ENCODE data around the gene MBNL3.
"Not testable (repeated sequence)": the region's sequence is repeated elsewhere in the genome, so short reads cannot be mapped to it uniquely, and the experiment has no call there.

MBNL3 gene

GRCh38 chrX:132365490-132365889, 123.3 kb downstream of the MBNL3 start:
- DNase-seq (ENCODE audit: low read depth, low spot score) = no peak
- no peak overlapping the region for H3K4me3 ChIP-seq (ENCODE audit: insufficient read length, low read depth)
- no peak overlapping the region for H3K9ac ChIP-seq (ENCODE audit: insufficient read length, low read depth)
- no peaks in the 10 kb centered on the region for H3K9me3 ChIP-seq (ENCODE audit: insufficient read depth, low read length)
- H3K36me3 ChIP-seq (ENCODE audit: insufficient read depth, insufficient read length, low read length) = no peaks in the 10 kb centered on the region
- peaks cover 10% of the 10 kb centered on the region for H3K27me3 ChIP-seq (ENCODE audit: insufficient read depth, insufficient read length)
- TF ChIP-seq YY1 (IDR thresholded peaks at IDR 0.05; ENCODE audit: insufficient read depth, insufficient read length) (no peak), SUZ12 (IDR thresholded peaks at IDR 0.05; ENCODE audit: extremely low read depth, insufficient read depth, insufficient read length) (no peak), ZNF274 (IDR thresholded peaks at IDR 0.05; ENCODE audit: low read depth, low read length) (no peak)
- H3K4me1 ChIP-seq (ENCODE audit: insufficient read depth, insufficient read length) = no peaks in the 10 kb centered on the region

- H3K36me3 ChIP-seq (ENCODE audit: insufficient read depth, insufficient read length, low read length) = no peaks in the 10 kb centered on the region
- H3K27me3 ChIP-seq (ENCODE audit: insufficient read depth, insufficient read length) = peaks cover 10% of the 10 kb centered on the region
- no peak overlapping the region for H3K4me3 ChIP-seq (ENCODE audit: insufficient read length, low read depth)
- TF ChIP-seq YY1 (IDR thresholded peaks at IDR 0.05; ENCODE audit: insufficient read depth, insufficient read length) = no peak
- no peak for TF ChIP-seq ZNF274 (IDR thresholded peaks at IDR 0.05; ENCODE audit: low read depth, low read length)
- no peak for TF ChIP-seq SUZ12 (IDR thresholded peaks at IDR 0.05; ENCODE audit: extremely low read depth, insufficient read depth, insufficient read length)
- H3K9ac ChIP-seq (ENCODE audit: insufficient read length, low read depth) = no peak overlapping the region
- no peaks in the 10 kb centered on the region for H3K9me3 ChIP-seq (ENCODE audit: insufficient read depth, low read length)
- no peaks in the 10 kb centered on the region for H3K4me1 ChIP-seq (ENCODE audit: insufficient read depth, insufficient read length)
- DNase-seq (ENCODE audit: low read depth, low spot score) = no peak
These were observed 124.5 kb downstream of the MBNL3 start for GRCh38 chrX:132364313-132364712.

- H3K9ac ChIP-seq (ENCODE audit: insufficient read length, low read depth) = no peak overlapping the region
- H3K4me3 ChIP-seq (ENCODE audit: insufficient read length, low read depth) = no peak overlapping the region
- TF ChIP-seq YY1 (IDR thresholded peaks at IDR 0.05; ENCODE audit: insufficient read depth, insufficient read length) = no peak
- TF ChIP-seq ZNF274 (IDR thresholded peaks at IDR 0.05; ENCODE audit: low read depth, low read length) = no peak
- no peak for TF ChIP-seq SUZ12 (IDR thresholded peaks at IDR 0.05; ENCODE audit: extremely low read depth, insufficient read depth, insufficient read length)
- no peaks in the 10 kb centered on the region for H3K9me3 ChIP-seq (ENCODE audit: insufficient read depth, low read length)
- no peaks in the 10 kb centered on the region for H3K27me3 ChIP-seq (ENCODE audit: insufficient read depth, insufficient read length)
- H3K4me1 ChIP-seq (ENCODE audit: insufficient read depth, insufficient read length) = no peaks in the 10 kb centered on the region
- DNase-seq (ENCODE audit: low read depth, low spot score) = no peak
- H3K36me3 ChIP-seq (ENCODE audit: insufficient read depth, insufficient read length, low read length) = no peaks in the 10 kb centered on the region
These were observed 135.4 kb downstream of the MBNL3 start for GRCh38 chrX:132353430-132353829.

- Histone ChIP-seq H3K4me1 (ENCODE audit: insufficient read depth, insufficient read length) (no peaks in the 10 kb centered on the region), H3K27me3 (ENCODE audit: insufficient read depth, insufficient read length) (no peaks in the 10 kb centered on the region), H3K4me3 (ENCODE audit: insufficient read length, low read depth) (no peak overlapping the region), H3K9me3 (ENCODE audit: insufficient read depth, low read length) (no peaks in the 10 kb centered on the region), H3K36me3 (ENCODE audit: insufficient read depth, insufficient read length, low read length) (no peaks in the 10 kb centered on the region), H3K9ac (ENCODE audit: insufficient read length, low read depth) (no peak overlapping the region)
- DNase-seq (ENCODE audit: low read depth, low spot score) = no peak
- no peak for TF ChIP-seq SUZ12 (IDR thresholded peaks at IDR 0.05; ENCODE audit: extremely low read depth, insufficient read depth, insufficient read length)
These were observed 152.7 kb downstream of the MBNL3 start for GRCh38 chrX:132336172-132336571.

- Histone ChIP-seq H3K4me1 (ENCODE audit: insufficient read depth, insufficient read length) (no peaks in the 10 kb centered on the region), H3K27me3 (ENCODE audit: insufficient read depth, insufficient read length) (no peaks in the 10 kb centered on the region), H3K9ac (ENCODE audit: insufficient read length, low read depth) (no peak overlapping the region), H3K36me3 (ENCODE audit: insufficient read depth, insufficient read length, low read length) (no peaks in the 10 kb centered on the region), H3K4me3 (ENCODE audit: insufficient read length, low read depth) (no peak overlapping the region), H3K9me3 (ENCODE audit: insufficient read depth, low read length) (no peaks in the 10 kb centered on the region)
- DNase-seq (ENCODE audit: low read depth, low spot score) = no peak
- no peak for TF ChIP-seq ZNF274 (IDR thresholded peaks at IDR 0.05; ENCODE audit: low read depth, low read length)
- no peak for TF ChIP-seq SUZ12 (IDR thresholded peaks at IDR 0.05; ENCODE audit: extremely low read depth, insufficient read depth, insufficient read length)
- no peak for TF ChIP-seq YY1 (IDR thresholded peaks at IDR 0.05; ENCODE audit: insufficient read depth, insufficient read length)
These were observed 155.5 kb downstream of the MBNL3 start for GRCh38 chrX:132333351-132333750.

GRCh38 chrX:132331532-132331931, 157.3 kb downstream of the MBNL3 start:
- no peaks in the 10 kb centered on the region for H3K27me3 ChIP-seq (ENCODE audit: insufficient read depth, insufficient read length)
- no peak overlapping the region for H3K9ac ChIP-seq (ENCODE audit: insufficient read length, low read depth)
- H3K9me3 ChIP-seq (ENCODE audit: insufficient read depth, low read length) = no peaks in the 10 kb centered on the region
- H3K4me3 ChIP-seq (ENCODE audit: insufficient read length, low read depth) = no peak overlapping the region
- no peak for TF ChIP-seq YY1 (IDR thresholded peaks at IDR 0.05; ENCODE audit: insufficient read depth, insufficient read length)
- H3K4me1 ChIP-seq (ENCODE audit: insufficient read depth, insufficient read length) = no peaks in the 10 kb centered on the region
- DNase-seq (ENCODE audit: low read depth, low spot score) = no peak
- no peaks in the 10 kb centered on the region for H3K36me3 ChIP-seq (ENCODE audit: insufficient read depth, insufficient read length, low read length)

GRCh38 chrX:132331000-132331399, 157.8 kb downstream of the MBNL3 start:
- DNase-seq (ENCODE audit: low read depth, low spot score) = no peak
- TF ChIP-seq YY1 (IDR thresholded peaks at IDR 0.05; ENCODE audit: insufficient read depth, insufficient read length) (no peak), ZNF274 (IDR thresholded peaks at IDR 0.05; ENCODE audit: low read depth, low read length) (no peak), SUZ12 (IDR thresholded peaks at IDR 0.05; ENCODE audit: extremely low read depth, insufficient read depth, insufficient read length) (no peak)
- Histone ChIP-seq H3K4me3 (ENCODE audit: insufficient read length, low read depth) (no peak overlapping the region), H3K4me1 (ENCODE audit: insufficient read depth, insufficient read length) (no peaks in the 10 kb centered on the region), H3K27me3 (ENCODE audit: insufficient read depth, insufficient read length) (no peaks in the 10 kb centered on the region), H3K9me3 (ENCODE audit: insufficient read depth, low read length) (no peaks in the 10 kb centered on the region), H3K36me3 (ENCODE audit: insufficient read depth, insufficient read length, low read length) (no peaks in the 10 kb centered on the region), H3K9ac (ENCODE audit: insufficient read length, low read depth) (no peak overlapping the region)

GRCh38 chrX:132330156-132330729, 158.6 kb downstream of the MBNL3 start:
- DNase-seq (ENCODE audit: low read depth, low spot score) = no peak
- no peaks in the 10 kb centered on the region for H3K27me3 ChIP-seq (ENCODE audit: insufficient read depth, insufficient read length)
- H3K9me3 ChIP-seq (ENCODE audit: insufficient read depth, low read length) = no peaks in the 10 kb centered on the region
- H3K4me3 ChIP-seq (ENCODE audit: insufficient read length, low read depth) = no peak overlapping the region
- no peaks in the 10 kb centered on the region for H3K36me3 ChIP-seq (ENCODE audit: insufficient read depth, insufficient read length, low read length)
- TF ChIP-seq YY1 (IDR thresholded peaks at IDR 0.05; ENCODE audit: insufficient read depth, insufficient read length) = no peak
- no peak for TF ChIP-seq SUZ12 (IDR thresholded peaks at IDR 0.05; ENCODE audit: extremely low read depth, insufficient read depth, insufficient read length)
- TF ChIP-seq ZNF274 (IDR thresholded peaks at IDR 0.05; ENCODE audit: low read depth, low read length) = no peak
- H3K9ac ChIP-seq (ENCODE audit: insufficient read length, low read depth) = no peak overlapping the region
- H3K4me1 ChIP-seq (ENCODE audit: insufficient read depth, insufficient read length) = no peaks in the 10 kb centered on the region

GRCh38 chrX:132326960-132327359, 161.9 kb downstream of the MBNL3 start:
- not testable (repeated sequence) for H3K36me3 ChIP-seq (ENCODE audit: insufficient read depth, insufficient read length, low read length); DNase-seq (ENCODE audit: low read depth, low spot score); H3K9ac ChIP-seq (ENCODE audit: insufficient read length, low read depth); H3K27me3 ChIP-seq (ENCODE audit: insufficient read depth, insufficient read length); H3K9me3 ChIP-seq (ENCODE audit: insufficient read depth, low read length); H3K4me3 ChIP-seq (ENCODE audit: insufficient read length, low read depth); H3K4me1 ChIP-seq (ENCODE audit: insufficient read depth, insufficient read length)
